ENCODE measurements around the gene CAPN8.

The CAPN8 gene

GRCh38 chr1:223665592-223666312, at the start of gene CAPN8:
CAPN8 (minus strand) TSS chr1:223665701; CDS start chr1:223665646, 55 bp downstream.
- no peak within 1 kb of the TSS for H3K4me3 ChIP-seq (ENCODE audit: low read depth in 1 of 2, low read length in 2 of 2)
- ATAC-seq (ENCODE audit: insufficient read depth, low read depth): no peak
- no peak within 1 kb of the TSS for H3K4me2 ChIP-seq (ENCODE audit: insufficient read depth, low read length)

GRCh38 chr1:223714849-223715603, 49.5 kb upstream of the CAPN8 start:
- no peak overlapping the region for H3K4me2 ChIP-seq (ENCODE audit: insufficient read depth, low read length)

More at GRCh38 chr1:223665592-223666312, at the start of gene CAPN8:
- no peaks in the 10 kb centered on the region for H3K79me2 ChIP-seq (ENCODE audit: insufficient read depth, low read length)
- no peak within 1 kb of the TSS for H3K9ac ChIP-seq (ENCODE audit: low read depth, low read length)
- no peaks in the 10 kb centered on the region for H4K20me1 ChIP-seq (ENCODE audit: insufficient read depth, low read length)
- no peaks in the 10 kb centered on the region for H3K4me1 ChIP-seq (ENCODE audit: insufficient read depth, low read length)
- H2AFZ ChIP-seq (ENCODE audit: low read depth, low read length): no peak within 1 kb of the TSS
- H3K36me3 ChIP-seq (ENCODE audit: insufficient read depth, low read length): no peaks in the 10 kb centered on the region
- TF ChIP-seq EZH2 (IDR thresholded peaks at IDR 0.05; ENCODE audit: borderline replicate concordance, low read depth, low read length, severe bottlenecking) (no peak), CTCF (IDR thresholded peaks at IDR 0.05; ENCODE audit: borderline replicate concordance, extremely low read depth, low read length, poor library complexity, severe bottlenecking) (no peak)
- H3K27me3 ChIP-seq (ENCODE audit: insufficient read depth, low read length, poor library complexity): no peaks in the 10 kb centered on the region
- no peak within 1 kb of the TSS for H3K27ac ChIP-seq (ENCODE audit: low read length)
- no peaks in the 10 kb centered on the region for H3K9me3 ChIP-seq (ENCODE audit: insufficient read depth, low read length, severe bottlenecking)
- no peak for DNase-seq

GRCh38 chr1:223714421-223714724, 48.9 kb upstream of the CAPN8 start:
- no peak overlapping the region for H3K4me3 ChIP-seq (ENCODE audit: low read depth in 1 of 2, low read length in 2 of 2)
- peaks cover 12% of the 10 kb centered on the region for H3K27me3 ChIP-seq (ENCODE audit: insufficient read depth, low read length, poor library complexity)
- no peak overlapping the region for H3K27ac ChIP-seq (ENCODE audit: low read length)
- ATAC-seq (ENCODE audit: insufficient read depth, low read depth) (no peak), DNase-seq (no peak)
- H3K4me1 ChIP-seq (ENCODE audit: insufficient read depth, low read length): no peaks in the 10 kb centered on the region
- no peaks in the 10 kb centered on the region for H3K36me3 ChIP-seq (ENCODE audit: insufficient read depth, low read length)
- H4K20me1 ChIP-seq (ENCODE audit: insufficient read depth, low read length): no peaks in the 10 kb centered on the region
- no peaks in the 10 kb centered on the region for H3K9me3 ChIP-seq (ENCODE audit: insufficient read depth, low read length, severe bottlenecking)
- H3K9ac ChIP-seq (ENCODE audit: low read depth, low read length): no peak overlapping the region
- TF ChIP-seq EZH2 (IDR thresholded peaks at IDR 0.05; ENCODE audit: borderline replicate concordance, low read depth, low read length, severe bottlenecking): no peak
- no peak for TF ChIP-seq CTCF (IDR thresholded peaks at IDR 0.05; ENCODE audit: borderline replicate concordance, extremely low read depth, low read length, poor library complexity, severe bottlenecking)
- no peaks in the 10 kb centered on the region for H3K79me2 ChIP-seq (ENCODE audit: insufficient read depth, low read length)
- no peak overlapping the region for H3K4me2 ChIP-seq (ENCODE audit: insufficient read depth, low read length)
- no peak overlapping the region for H2AFZ ChIP-seq (ENCODE audit: low read depth, low read length)

More at GRCh38 chr1:223714849-223715603, 49.5 kb upstream of the CAPN8 start:
- Histone ChIP-seq H3K36me3 (ENCODE audit: insufficient read depth, low read length) (no peaks in the 10 kb centered on the region), H4K20me1 (ENCODE audit: insufficient read depth, low read length) (no peaks in the 10 kb centered on the region), H3K27ac (ENCODE audit: low read length) (no peak overlapping the region), H3K79me2 (ENCODE audit: insufficient read depth, low read length) (no peaks in the 10 kb centered on the region), H3K9me3 (ENCODE audit: insufficient read depth, low read length, severe bottlenecking) (no peaks in the 10 kb centered on the region), H2AFZ (ENCODE audit: low read depth, low read length) (no peak overlapping the region), H3K9ac (ENCODE audit: low read depth, low read length) (no peak overlapping the region), H3K4me3 (ENCODE audit: low read depth in 1 of 2, low read length in 2 of 2) (no peak overlapping the region), H3K4me1 (ENCODE audit: insufficient read depth, low read length) (no peaks in the 10 kb centered on the region), H3K27me3 (ENCODE audit: insufficient read depth, low read length, poor library complexity) (peaks cover 12% of the 10 kb centered on the region)
- TF ChIP-seq CTCF (IDR thresholded peaks at IDR 0.05; ENCODE audit: borderline replicate concordance, extremely low read depth, low read length, poor library complexity, severe bottlenecking): no peak
- TF ChIP-seq EZH2 (IDR thresholded peaks at IDR 0.05; ENCODE audit: borderline replicate concordance, low read depth, low read length, severe bottlenecking): no peak
- DNase-seq: no peak
- ATAC-seq (ENCODE audit: insufficient read depth, low read depth): no peak

Measured in DND-41 (cell line).